ENCODE data around the gene AKAIN1.

AKAIN1 gene

GRCh38 chr18:5145168-5145825 lies 51.8 kb downstream of the AKAIN1 start:
- TF ChIP-seq REST (IDR thresholded peaks at IDR 0.05; ENCODE audit: insufficient read depth in 1 of 2, low read depth in 2 of 2, low read length in 2 of 2): no peak
- no peak for TF ChIP-seq POLR2AphosphoS5 (IDR thresholded peaks at IDR 0.05; ENCODE audit: low read depth, low read length)
- no peak for TF ChIP-seq TAF1 (IDR thresholded peaks at IDR 0.05; ENCODE audit: borderline replicate concordance, insufficient read depth, low read length)
- no peak for TF ChIP-seq FOXP2 (optimal IDR thresholded peaks at IDR 0.05; ENCODE audit: borderline replicate concordance, extremely low read depth, extremely low read length, insufficient read depth)
- TF ChIP-seq SIN3A (IDR thresholded peaks at IDR 0.05; ENCODE audit: borderline replicate concordance, insufficient read depth, low read length): no peak

GRCh38 chr18:5144629-5145028 lies 52.4 kb downstream of the AKAIN1 start:
- TF ChIP-seq POLR2AphosphoS5 (IDR thresholded peaks at IDR 0.05; ENCODE audit: low read depth, low read length) (no peak), SIN3A (IDR thresholded peaks at IDR 0.05; ENCODE audit: borderline replicate concordance, insufficient read depth, low read length) (no peak), FOXP2 (optimal IDR thresholded peaks at IDR 0.05; ENCODE audit: borderline replicate concordance, extremely low read depth, extremely low read length, insufficient read depth) (no peak), REST (IDR thresholded peaks at IDR 0.05; ENCODE audit: insufficient read depth in 1 of 2, low read depth in 2 of 2, low read length in 2 of 2) (no peak), TAF1 (IDR thresholded peaks at IDR 0.05; ENCODE audit: borderline replicate concordance, insufficient read depth, low read length) (no peak)

- no peak for TF ChIP-seq TAF1 (IDR thresholded peaks at IDR 0.05; ENCODE audit: borderline replicate concordance, insufficient read depth, low read length)
- no peak for TF ChIP-seq FOXP2 (optimal IDR thresholded peaks at IDR 0.05; ENCODE audit: borderline replicate concordance, extremely low read depth, extremely low read length, insufficient read depth)
- no peak for TF ChIP-seq POLR2AphosphoS5 (IDR thresholded peaks at IDR 0.05; ENCODE audit: low read depth, low read length)
- TF ChIP-seq SIN3A (IDR thresholded peaks at IDR 0.05; ENCODE audit: borderline replicate concordance, insufficient read depth, low read length): no peak
- TF ChIP-seq REST (IDR thresholded peaks at IDR 0.05; ENCODE audit: insufficient read depth in 1 of 2, low read depth in 2 of 2, low read length in 2 of 2): no peak
Measured at GRCh38 chr18:5142859-5143258, 54.2 kb downstream of the AKAIN1 start.

- TF ChIP-seq REST (IDR thresholded peaks at IDR 0.05; ENCODE audit: insufficient read depth in 1 of 2, low read depth in 2 of 2, low read length in 2 of 2) (no peak), POLR2AphosphoS5 (IDR thresholded peaks at IDR 0.05; ENCODE audit: low read depth, low read length) (no peak), SIN3A (IDR thresholded peaks at IDR 0.05; ENCODE audit: borderline replicate concordance, insufficient read depth, low read length) (no peak), TAF1 (IDR thresholded peaks at IDR 0.05; ENCODE audit: borderline replicate concordance, insufficient read depth, low read length) (no peak), FOXP2 (optimal IDR thresholded peaks at IDR 0.05; ENCODE audit: borderline replicate concordance, extremely low read depth, extremely low read length, insufficient read depth) (no peak)
Measured at GRCh38 chr18:5142131-5142530, 54.9 kb downstream of the AKAIN1 start.
